T-helper 2 cell treated with Interferon-gamma antibody and Interleukin-4, amounts not matched to agents 100 ng/mL and 5 ng/mL, for 36 hours (primary cell): ENCODE data around the gene MYO1D. TPM values are rescaled to one million over a fixed set of nuclear protein-coding genes. Genes with fewer than 3 reads are reported as not detected.

Source experiments
- intact Hi-C: fragments of 100-400 bp; cut with micrococcal nuclease; formaldehyde crosslinking; loops from one replicate; pipeline ENCODE4 v1.15.1; 2023
- total RNA-seq: library from RNA; stranded (reverse); gene quantifications from 2 replicates; pipeline ENCODE4 v1.2.3, GENCODE V29; 2022

The MYO1D gene
- total RNA-seq, 1 donor from 2014 or later = 9.3 TPM

- intact Hi-C loops = no loop called here
These were observed 245.4 kb downstream of the MYO1D start for GRCh38 chr17:32631341-32632096.

GRCh38 chr17:32629563-32630190 is 247.2 kb downstream of the MYO1D start:
- intact Hi-C loops = no loop called here

GRCh38 chr17:32628271-32629044 is 248.5 kb downstream of the MYO1D start:
- intact Hi-C loops = no loop called here

- intact Hi-C loops = no loop called here
These were observed 249.5 kb downstream of the MYO1D start for GRCh38 chr17:32627239-32627996.

GRCh38 chr17:32626379-32626791 is 250.5 kb downstream of the MYO1D start:
- intact Hi-C loops = no loop called here

- intact Hi-C loops = no loop called here
These were observed 251.0 kb downstream of the MYO1D start for GRCh38 chr17:32625971-32626370.

GRCh38 chr17:32623196-32623595 is 253.7 kb downstream of the MYO1D start:
- intact Hi-C loops = no loop called here

- intact Hi-C loops = no loop called here
These were observed 254.4 kb downstream of the MYO1D start for GRCh38 chr17:32622540-32622939.

- intact Hi-C loops = no loop called here
These were observed 255.2 kb downstream of the MYO1D start for GRCh38 chr17:32621612-32622312.

- intact Hi-C loops = no loop called here
These were observed 261.6 kb downstream of the MYO1D start for GRCh38 chr17:32615326-32615725.

- intact Hi-C loops = no loop called here
These were observed 266.0 kb downstream of the MYO1D start for GRCh38 chr17:32610943-32611342.

- intact Hi-C loops = loop anchor here (1.0 kb wide), 2 partner anchors 127 to 148 kb away; no protein-coding TSS in a partner anchor
These were observed 266.9 kb downstream of the MYO1D start for GRCh38 chr17:32609884-32610650.

GRCh38 chr17:32609085-32609484 is 267.8 kb downstream of the MYO1D start:
- intact Hi-C loops = loop anchor here (1.0 kb wide), 2 partner anchors 126 to 147 kb away; no protein-coding TSS in a partner anchor

GRCh38 chr17:32608267-32608666 is 268.7 kb downstream of the MYO1D start:
- intact Hi-C loops = no loop called here

- intact Hi-C loops = no loop called here
These were observed 272.0 kb downstream of the MYO1D start for GRCh38 chr17:32604966-32605365.

GRCh38 chr17:32602396-32602795 is 274.5 kb downstream of the MYO1D start:
- intact Hi-C loops = no loop called here

GRCh38 chr17:32601866-32602265 is 275.1 kb downstream of the MYO1D start:
- intact Hi-C loops = no loop called here

GRCh38 chr17:32596628-32597027 is 280.3 kb downstream of the MYO1D start:
- intact Hi-C loops = no loop called here

- intact Hi-C loops = no loop called here
These were observed 280.7 kb downstream of the MYO1D start for GRCh38 chr17:32596206-32596605.

GRCh38 chr17:32593003-32593402 is 283.9 kb downstream of the MYO1D start:
- intact Hi-C loops = no loop called here
